Sigmoid colon (tissue), 7 donors: Measurements from ENCODE around the gene SALL4. TPM values are rescaled to one million over a fixed set of nuclear protein-coding genes. Genes with fewer than 3 reads are reported as not detected.

Experiments used
- DNase-seq: peaks from one replicate; pipeline ENCODE4 v3.0.0-alpha.2; 2019
- H3K27ac ChIP-seq, 4 donors: fragments of 200-600 bp; sonication (generic); one replicate each; pipeline ENCODE4 v1.5.1; 2016 to 2019; ENCODE audit warnings: mild to moderate bottlenecking in 1 of 4
- H3K27me3 ChIP-seq, 3 donors: fragments of 200-600 bp; sonication (generic); one replicate each; pipeline ENCODE4 v1.5.1; 2019; ENCODE audit warnings: mild to moderate bottlenecking in 1 of 3
- H3K36me3 ChIP-seq, 4 donors: fragments of 200-600 bp; sonication (generic); one replicate each; pipeline ENCODE4 v1.5.1; 2016 to 2019
- H3K4me1 ChIP-seq, 4 donors: fragments of 200-600 bp; sonication (generic); one replicate each; pipeline ENCODE4 v1.5.1; 2017 to 2019
- H3K4me3 ChIP-seq, 4 donors: fragments of 200-600 bp; sonication (generic); one replicate each; pipeline ENCODE4 v1.5.1; 2017 to 2019; ENCODE audit warnings: mild to moderate bottlenecking in 2 of 4, moderate library complexity in 1 of 4
- H3K9me3 ChIP-seq, 4 donors: fragments of 200-600 bp in 3 of 4; sonication (generic) in 3 of 4; one replicate each; pipeline versions ENCODE4 v1.5.1 to v1.6.1; 2013 to 2019
- CTCF ChIP-seq, 4 experiments: fragments of 450-650 bp in 3 of 4; fragments of 200-600 bp in 1 of 4; IDR thresholded peaks; one replicate each; pipeline ENCODE4 v1.5.1; 2016 to 2019; ENCODE audit warnings: antibody characterized with exemption in 4 of 4, mild to moderate bottlenecking in 3 of 4, moderate library complexity in 2 of 4
- EP300 ChIP-seq, 4 donors: sonication (generic); formaldehyde crosslinking; IDR thresholded peaks; one replicate each; pipeline ENCODE4 v1.6.1; 2017; ENCODE audit warnings: antibody characterized with exemption in 4 of 4
- POLR2A ChIP-seq, 2 donors: fragments of 450-650 bp; IDR thresholded peaks; one replicate each; pipeline ENCODE4 v1.6.1; 2016; ENCODE audit warnings: antibody characterized with exemption in 2 of 2, mild to moderate bottlenecking in 2 of 2, moderate library complexity in 2 of 2
- POLR2AphosphoS5 ChIP-seq, 4 donors: sonication (generic); formaldehyde crosslinking; IDR thresholded peaks; one replicate each; pipeline ENCODE4 v1.6.1; 2017; ENCODE audit warnings: antibody characterized with exemption in 4 of 4
- WGBS, 2 donors: extraction: QIAGEN DNeasy Blood & Tissue Kit; methylation state at CpG; one replicate each; pipeline ENCODE4 v1.1.7; 2013; 5-methylcytosine and 5-hydroxymethylcytosine counted together
- intact Hi-C: fragments of 100-400 bp; cut with DNase I; formaldehyde crosslinking; loops from one replicate; pipeline ENCODE4 v1.15.1; 2023
- polyA plus RNA-seq, 3 donors: library from polyadenylated mRNA; stranded (reverse); fragments of 200-250 nt; gene quantifications; one replicate each; pipeline ENCODE4 v1.2.3, GENCODE V29; 2013
- total RNA-seq, 4 donors: library from RNA; depleted of rRNA; stranded (reverse); fragments of >200 nt; gene quantifications; one replicate each; pipeline ENCODE4 v1.1.0, GENCODE V29; 2016
- donor health status: healthy with polysubstance abuse.
- donor health status: Bipolar disorder and iron deficiency.
- donor health status: healthy.

The SALL4 gene
- total and polyA plus RNA-seq, 7 donors, result 0.12 to 3.0 (median 0.60) TPM; not detected in 4

DNA sequence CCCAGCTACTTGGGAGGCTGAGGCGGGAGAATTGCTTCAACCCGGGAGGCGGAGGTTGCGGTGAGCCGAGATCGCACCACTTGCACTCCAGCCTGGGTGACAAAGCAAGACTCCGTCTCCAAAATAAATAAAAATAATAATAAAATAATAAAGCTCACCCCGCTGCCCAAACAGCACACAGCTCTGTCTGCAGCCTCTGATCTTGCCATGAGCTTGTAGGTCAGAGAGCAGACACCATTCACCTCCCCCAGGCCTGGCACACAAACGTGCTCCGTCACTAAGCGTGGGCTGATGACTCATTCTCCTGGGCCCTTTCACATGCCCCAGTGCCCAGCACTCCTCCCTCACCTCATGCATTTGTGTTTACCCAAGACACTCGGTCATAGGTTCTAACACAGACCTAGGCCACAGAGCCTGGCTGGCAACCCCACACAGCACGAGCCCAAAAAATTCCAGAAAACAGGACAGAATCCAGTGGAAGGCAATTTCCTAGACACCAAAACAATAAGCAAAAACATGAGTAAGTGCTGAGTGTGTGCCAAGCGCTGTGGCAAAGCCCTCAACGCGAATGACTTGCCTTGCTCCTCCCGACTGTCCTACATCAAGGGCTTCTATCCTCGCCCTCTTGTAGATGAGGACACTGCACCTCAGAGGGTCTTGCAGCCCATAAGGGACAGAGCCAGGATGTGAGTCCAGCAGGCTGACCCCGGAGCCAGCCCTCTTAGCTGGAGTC is 52.1 kb downstream of the SALL4 start:
- Histone ChIP-seq H3K4me3 (no peak overlapping the region), H3K9me3 (no peaks in the 10 kb centered on the region), H3K27ac (peak overlapping the region; percentile 14 to 68 (median 58)), H3K36me3 (no peaks in the 10 kb centered on the region), H3K27me3 (no peaks in the 10 kb centered on the region), H3K4me1 (peaks cover 0 to 36% (median 34%) of the 10 kb centered on the region in 4 donors)
- 20 to 64% methylated on average over 19 of the region's 19 CpGs for WGBS, 2 donors
- peak; percentile 83 for DNase-seq
- intact Hi-C loops, result no loop called here
- TF ChIP-seq CTCF (IDR thresholded peaks at IDR 0.05), result no peak
- peak in 2 of 4 donors; percentile 13 to 83 for TF ChIP-seq POLR2AphosphoS5 (IDR thresholded peaks at IDR 0.05)
- TF ChIP-seq POLR2A (IDR thresholded peaks at IDR 0.05), result no peak
- peak in 1 of 4 donors; percentile 81 for TF ChIP-seq EP300 (IDR thresholded peaks at IDR 0.05)

DNA sequence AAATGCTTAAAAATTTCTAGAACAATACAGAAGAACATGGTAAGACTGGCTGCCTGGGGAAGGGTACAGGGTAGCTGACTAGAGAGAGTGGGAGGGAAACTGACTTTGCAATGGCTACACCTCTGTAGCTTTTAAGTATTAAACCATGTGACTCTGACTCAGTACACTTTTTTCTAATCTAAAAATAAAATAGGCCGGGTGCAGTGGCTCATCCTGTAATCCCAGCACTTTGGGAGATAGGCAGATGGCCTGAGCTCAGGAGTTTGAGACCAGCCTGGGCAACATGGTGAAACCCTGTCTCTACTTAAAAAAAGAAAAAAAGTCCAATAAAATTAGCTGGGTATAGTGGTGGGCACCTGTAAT is 52.7 kb downstream of the SALL4 start:
- Histone ChIP-seq H3K27ac (peak overlapping the region in 3 of 4 donors; percentile 55 to 68 (median 60)), H3K4me1 (peaks cover 0 to 36% (median 34%) of the 10 kb centered on the region in 4 donors), H3K36me3 (no peaks in the 10 kb centered on the region), H3K4me3 (no peak overlapping the region), H3K9me3 (no peaks in the 10 kb centered on the region), H3K27me3 (no peaks in the 10 kb centered on the region)
- TF ChIP-seq POLR2AphosphoS5 (IDR thresholded peaks at IDR 0.05) (no peak), CTCF (IDR thresholded peaks at IDR 0.05) (no peak), POLR2A (IDR thresholded peaks at IDR 0.05) (no peak), EP300 (IDR thresholded peaks at IDR 0.05) (no peak)
- no peak for DNase-seq
- 15 to 33% methylated on average over 1 of the region's 1 CpG for WGBS, 2 donors
- intact Hi-C loops, result no loop called here

- Histone ChIP-seq H3K4me3 (no peak overlapping the region), H3K36me3 (no peaks in the 10 kb centered on the region), H3K4me1 (peaks cover 0 to 33% (median 33%) of the 10 kb centered on the region in 4 donors), H3K27ac (no peak overlapping the region), H3K27me3 (no peaks in the 10 kb centered on the region), H3K9me3 (no peaks in the 10 kb centered on the region)
- no peak for TF ChIP-seq CTCF (IDR thresholded peaks at IDR 0.05)
- TF ChIP-seq POLR2A (IDR thresholded peaks at IDR 0.05), result no peak
- TF ChIP-seq EP300 (IDR thresholded peaks at IDR 0.05), result no peak
- no peak for TF ChIP-seq POLR2AphosphoS5 (IDR thresholded peaks at IDR 0.05)
- no peak for DNase-seq
- 52 to 75% methylated on average over 7 of the region's 7 CpGs for whole genome bisulfite sequencing, 2 donors
- intact Hi-C loops, result no loop called here
These were observed 55.0 kb downstream of the SALL4 start for GRCh38 chr20:51747182-51747911.

DNA sequence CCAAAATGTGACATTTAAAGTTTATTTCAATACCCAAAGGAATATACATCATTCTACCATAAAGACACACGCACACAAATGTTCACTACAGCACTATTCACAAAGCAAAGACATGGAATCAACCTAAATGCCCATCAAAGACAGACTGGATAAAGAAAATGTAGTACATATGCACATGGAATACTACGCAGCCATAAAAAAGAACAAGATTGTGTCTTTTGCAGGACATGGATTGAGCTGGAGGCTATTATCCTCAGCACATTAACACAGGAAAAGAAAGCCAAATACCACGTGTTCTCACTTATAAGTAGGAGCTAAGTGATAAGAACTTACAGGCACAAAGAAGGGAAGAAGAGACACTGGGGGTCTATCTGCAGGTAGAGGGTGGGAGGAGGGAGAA is 56.5 kb downstream of the SALL4 start:
- Histone ChIP-seq H3K27me3 (no peaks in the 10 kb centered on the region), H3K36me3 (no peaks in the 10 kb centered on the region), H3K4me1 (peaks cover 0 to 33% (median 30%) of the 10 kb centered on the region in 4 donors), H3K4me3 (no peak overlapping the region), H3K27ac (no peak overlapping the region), H3K9me3 (no peaks in the 10 kb centered on the region)
- TF ChIP-seq EP300 (IDR thresholded peaks at IDR 0.05) (no peak), POLR2AphosphoS5 (IDR thresholded peaks at IDR 0.05) (no peak), POLR2A (IDR thresholded peaks at IDR 0.05) (no peak), CTCF (IDR thresholded peaks at IDR 0.05) (no peak)
- whole genome bisulfite sequencing, 2 donors, result 94 to 97% methylated on average over 3 of the region's 3 CpGs
- no peak for DNase-seq
- intact Hi-C loops, result no loop called here
